Choroid plexus epithelial cell (primary cell): ENCODE results near the gene CDH4.
A peak's percentile ranks its signal among the peaks of the same experiment; 100 is the strongest.
"Not testable (repeated sequence)": the region's sequence is repeated elsewhere in the genome, so short reads cannot be mapped to it uniquely, and the experiment has no call there.

Source experiments
- DNase-seq: peaks from one replicate; pipeline ENCODE4 v3.0.0-alpha.2; 2010; ENCODE audit warnings: low read depth
- H3K4me3 ChIP-seq: 2 replicates; pipeline ENCODE4 v1.5.1; 2011; ENCODE audit warnings: low read depth, mild to moderate bottlenecking, control low read depth, low read length, moderate library complexity
- TF ChIP-seq, protein P1 (sequence below): conservative IDR thresholded peaks from 2 replicates; pipeline ENCODE4 v1.5.1; 2011; ENCODE audit warnings: low read depth, mild to moderate bottlenecking, control low read depth, inconsistent platforms, low read length, moderate library complexity

CDH4 gene

DNA sequence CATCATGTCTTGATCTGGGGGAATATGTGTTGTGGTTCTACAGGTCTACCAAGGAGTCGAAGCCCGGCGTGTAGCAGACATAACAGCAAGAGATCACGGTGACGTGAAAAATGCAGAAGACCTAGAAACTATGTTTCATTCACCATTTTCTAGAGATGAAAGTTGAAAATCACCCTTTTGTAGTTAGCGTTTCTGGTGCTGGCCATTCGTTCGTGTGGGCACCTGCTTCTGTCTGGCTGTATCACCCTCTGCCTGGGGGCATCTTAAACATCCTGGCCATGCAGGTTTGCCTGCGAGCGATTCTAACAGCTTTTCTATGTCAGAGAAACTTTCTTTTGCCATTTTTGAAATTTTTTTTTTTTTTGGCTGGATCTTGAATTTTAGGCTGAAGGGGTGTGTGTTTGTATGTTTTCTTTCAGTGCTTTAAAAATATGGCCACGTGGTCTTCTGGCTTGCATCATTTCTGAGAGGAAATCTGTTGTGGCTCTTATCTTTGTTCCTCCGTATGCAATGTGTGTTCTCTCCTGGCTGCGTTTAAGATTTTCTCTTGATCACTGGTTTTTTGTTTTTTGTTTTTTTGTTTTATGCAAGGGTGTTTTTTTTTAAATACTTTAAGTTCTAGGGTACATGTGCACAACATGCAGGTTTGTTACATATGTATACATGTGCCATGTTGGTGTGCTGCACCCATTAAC, 226.7 kb downstream of the CDH4 start:
- DNase-seq = no peak
- no peak overlapping the region for H3K4me3 ChIP-seq
- TF ChIP-seq, protein P1, sequence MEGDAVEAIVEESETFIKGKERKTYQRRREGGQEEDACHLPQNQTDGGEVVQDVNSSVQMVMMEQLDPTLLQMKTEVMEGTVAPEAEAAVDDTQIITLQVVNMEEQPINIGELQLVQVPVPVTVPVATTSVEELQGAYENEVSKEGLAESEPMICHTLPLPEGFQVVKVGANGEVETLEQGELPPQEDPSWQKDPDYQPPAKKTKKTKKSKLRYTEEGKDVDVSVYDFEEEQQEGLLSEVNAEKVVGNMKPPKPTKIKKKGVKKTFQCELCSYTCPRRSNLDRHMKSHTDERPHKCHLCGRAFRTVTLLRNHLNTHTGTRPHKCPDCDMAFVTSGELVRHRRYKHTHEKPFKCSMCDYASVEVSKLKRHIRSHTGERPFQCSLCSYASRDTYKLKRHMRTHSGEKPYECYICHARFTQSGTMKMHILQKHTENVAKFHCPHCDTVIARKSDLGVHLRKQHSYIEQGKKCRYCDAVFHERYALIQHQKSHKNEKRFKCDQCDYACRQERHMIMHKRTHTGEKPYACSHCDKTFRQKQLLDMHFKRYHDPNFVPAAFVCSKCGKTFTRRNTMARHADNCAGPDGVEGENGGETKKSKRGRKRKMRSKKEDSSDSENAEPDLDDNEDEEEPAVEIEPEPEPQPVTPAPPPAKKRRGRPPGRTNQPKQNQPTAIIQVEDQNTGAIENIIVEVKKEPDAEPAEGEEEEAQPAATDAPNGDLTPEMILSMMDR = no peak

DNA sequence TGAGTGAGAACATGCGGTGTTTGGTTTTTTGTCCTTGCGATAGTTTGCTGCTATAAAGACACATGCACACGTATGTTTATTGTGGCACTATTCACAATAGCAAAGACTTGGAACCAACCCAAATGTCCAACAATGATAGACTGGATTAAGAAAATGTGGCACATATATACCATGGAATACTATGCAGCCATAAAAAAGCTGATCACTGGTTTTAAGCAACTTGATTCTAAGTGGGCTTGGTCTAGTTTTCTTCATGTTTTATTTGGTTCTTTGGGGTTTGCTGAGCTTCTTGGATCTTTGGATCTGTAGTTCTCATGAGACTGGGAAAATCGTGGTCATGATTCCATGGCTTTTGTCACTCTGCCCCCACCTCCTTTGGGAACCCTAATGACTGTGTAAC, 227.4 kb downstream of the CDH4 start:
- H3K4me3 ChIP-seq, DNase-seq: not testable (repeated sequence)

DNA sequence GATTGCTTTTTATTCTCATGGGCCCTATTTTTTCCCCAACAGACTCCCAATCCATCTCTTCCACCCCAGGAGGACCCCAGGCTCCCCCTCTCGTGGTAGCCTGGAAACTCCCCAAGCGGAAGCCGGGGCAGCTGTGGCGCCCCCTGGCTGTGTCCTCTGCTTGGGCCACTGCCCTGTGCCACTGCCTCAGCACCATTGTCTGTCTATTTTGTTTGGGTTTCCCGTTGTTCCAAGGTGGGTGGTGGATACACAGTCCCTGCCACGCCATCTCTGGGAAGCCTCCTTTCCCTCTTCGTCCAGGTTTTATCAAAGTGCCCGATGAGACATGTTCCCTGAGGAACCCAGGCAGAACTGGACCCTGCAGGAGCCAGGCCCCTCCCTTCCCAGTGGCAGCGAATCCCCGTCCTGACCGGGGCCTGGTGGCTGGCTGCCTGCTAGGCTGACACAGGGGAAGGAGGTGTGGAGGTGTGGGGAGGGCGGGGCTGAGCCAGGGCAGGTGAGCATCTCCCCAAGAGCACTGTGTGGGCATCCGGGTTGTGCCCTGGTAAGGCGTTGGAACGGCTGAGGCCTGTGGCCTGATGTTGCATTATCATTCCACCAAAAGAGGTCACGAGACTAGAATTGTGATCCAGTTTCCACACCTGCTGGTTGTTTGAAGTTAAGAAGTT, 228.2 kb downstream of the CDH4 start:
- DNase-seq = no peak
- TF ChIP-seq, protein P1 = peak; percentile 23

DNA sequence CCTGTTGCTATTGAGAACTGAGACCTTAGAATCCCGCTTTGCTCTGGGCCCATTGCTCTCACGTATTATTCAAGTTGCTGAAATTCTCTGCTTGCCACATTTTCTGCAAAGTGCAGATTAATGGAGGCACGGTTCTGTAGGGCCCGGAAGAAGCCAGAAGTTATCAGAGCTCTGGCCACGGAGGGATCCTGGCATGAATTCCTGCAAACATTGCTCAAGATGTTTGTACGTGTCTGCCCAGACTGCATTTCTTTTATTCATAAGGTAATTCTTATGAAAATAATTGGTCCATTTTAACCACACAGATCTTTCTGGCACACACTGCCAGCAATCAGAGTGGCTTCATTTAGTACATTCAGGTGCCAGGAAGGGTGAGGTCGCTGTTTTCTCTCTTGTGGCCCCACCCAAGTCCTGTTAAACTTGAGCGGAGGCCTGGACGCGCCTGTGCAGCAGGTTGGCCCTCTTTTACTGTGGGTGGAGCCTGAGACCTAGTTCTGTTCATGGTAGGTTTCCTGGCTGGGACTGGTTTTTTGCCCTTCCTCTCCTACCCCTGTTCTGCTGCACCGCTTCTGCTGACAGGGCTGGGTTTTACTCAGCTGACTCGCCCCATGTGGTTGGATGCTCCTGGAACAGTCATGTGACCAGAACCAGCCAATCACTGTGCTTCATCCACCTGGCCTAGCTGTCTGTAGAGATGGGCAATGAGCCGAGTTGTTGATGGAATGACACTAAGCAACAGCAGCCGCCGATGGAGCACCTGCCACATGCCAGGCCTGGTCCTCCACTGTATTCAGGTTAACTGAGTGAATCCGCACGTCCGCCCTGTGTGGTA, 230.2 kb downstream of the CDH4 start:
- H3K4me3 ChIP-seq = no peak overlapping the region
- TF ChIP-seq, protein P1 = no peak
- no peak for DNase-seq

More for the DNA sequence above, 228.2 kb downstream of the CDH4 start:
- no peak overlapping the region for H3K4me3 ChIP-seq

DNA sequence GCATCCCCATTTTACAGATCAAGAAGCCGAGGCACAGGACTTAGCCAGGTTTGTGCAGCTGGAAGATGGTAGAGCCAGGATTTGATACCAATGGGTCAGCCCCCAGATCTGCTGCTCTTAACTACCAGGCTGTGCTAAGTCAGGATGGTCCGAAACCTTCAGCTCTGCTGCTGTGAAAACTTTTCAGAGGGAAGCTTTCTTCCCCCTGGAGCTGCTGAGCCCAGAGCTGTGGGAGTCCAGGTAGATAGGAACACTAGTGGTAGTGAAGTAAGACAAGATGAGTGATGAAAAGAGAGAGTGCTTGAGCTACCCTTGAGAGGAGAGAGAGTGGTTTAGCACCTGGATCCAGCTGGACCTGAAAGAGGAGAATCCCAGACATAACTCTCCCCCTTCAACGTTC, 230.8 kb downstream of the CDH4 start:
- TF ChIP-seq, protein P1 = no peak
- no peak for DNase-seq

DNA sequence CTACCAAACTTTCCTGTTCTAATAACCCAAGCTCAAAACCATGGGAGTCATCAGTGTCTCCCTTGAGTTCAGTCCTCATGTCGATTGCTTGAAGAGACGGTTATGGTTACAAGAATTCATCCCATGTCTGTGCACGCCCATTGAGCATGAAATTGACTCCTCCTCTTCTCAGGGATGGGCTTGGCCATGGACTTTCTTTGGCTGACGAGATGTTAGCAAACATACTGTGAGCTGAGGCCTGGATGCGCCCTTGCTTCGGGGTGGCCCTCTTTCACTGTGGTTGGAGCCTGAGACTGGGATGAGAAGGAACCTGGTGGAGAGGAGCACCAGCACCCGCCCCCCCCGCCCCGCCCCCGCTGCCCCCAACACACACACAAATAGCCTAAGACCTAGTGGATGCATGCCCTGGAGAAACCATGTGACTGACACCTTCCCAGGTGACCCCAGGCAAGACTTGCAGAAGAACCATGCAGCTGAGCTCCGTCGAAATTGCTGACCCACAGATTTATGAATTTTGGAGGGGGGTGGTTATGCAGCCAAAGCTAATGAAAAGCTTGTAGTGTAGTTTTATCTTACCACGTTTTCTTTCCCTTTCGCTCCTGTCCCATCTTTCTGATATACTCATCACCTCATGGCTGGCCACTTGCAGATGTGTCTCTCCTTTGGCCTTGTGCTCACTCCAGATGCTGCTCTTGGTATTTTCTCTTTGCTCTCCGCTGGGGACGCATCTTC, 231.4 kb downstream of the CDH4 start:
- TF ChIP-seq, protein P1 = no peak
- no peak overlapping the region for H3K4me3 ChIP-seq
- DNase-seq = no peak

More for the DNA sequence above, 230.8 kb downstream of the CDH4 start:
- H3K4me3 ChIP-seq = no peak overlapping the region

DNA sequence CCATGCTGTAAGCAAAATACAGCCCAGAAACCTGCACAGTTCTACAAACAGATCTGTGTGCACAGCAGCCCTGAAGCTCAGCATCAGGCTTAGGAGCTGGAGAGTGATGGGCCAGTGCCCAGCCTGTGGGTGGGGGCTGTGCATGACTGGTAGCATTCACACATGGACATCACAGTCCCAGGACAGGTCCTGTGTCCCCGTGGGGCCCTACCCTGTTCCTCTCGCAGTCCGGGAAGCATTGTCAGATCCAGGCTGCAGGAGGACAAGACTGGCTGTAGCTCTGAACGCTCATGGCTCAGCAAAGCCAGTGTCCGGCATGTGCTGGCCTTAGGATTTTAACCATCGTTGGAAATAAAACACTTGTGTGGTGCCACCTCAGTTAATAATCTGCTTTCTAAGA, 234.1 kb downstream of the CDH4 start:
- no peak for DNase-seq
- no peak overlapping the region for H3K4me3 ChIP-seq
- TF ChIP-seq, protein P1 = no peak
